ENCODE data around the gene CST9L. TPM values are rescaled to one million over a fixed set of nuclear protein-coding genes. Genes with fewer than 3 reads are reported as not detected.

The CST9L gene
- total and polyA plus RNA-seq, 2 experiments from 2014 or later, result not detected

DNA sequence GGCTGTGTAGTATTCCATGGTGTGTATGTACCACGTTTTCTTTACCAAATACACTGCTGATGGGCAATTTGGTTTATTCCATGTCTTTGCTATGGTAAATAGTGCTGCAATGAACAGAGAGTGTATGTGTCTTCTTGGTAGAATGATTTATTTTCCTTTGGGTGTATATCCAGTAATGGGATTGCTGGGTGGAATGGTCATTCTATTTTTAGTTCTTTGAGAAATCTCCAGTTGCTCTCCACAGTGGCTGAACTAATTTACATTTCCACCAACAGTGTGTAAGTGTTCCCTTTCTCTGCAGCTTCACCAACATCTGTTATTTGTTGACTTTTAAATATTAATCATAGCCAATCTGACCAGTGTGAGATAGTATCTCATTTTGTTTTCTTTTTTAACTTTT, 13.9 kb downstream of the CST9L start:
- H3K4me2 ChIP-seq, result no peak overlapping the region
- H2AFZ ChIP-seq, result no peak overlapping the region
- no peak overlapping the region for H3K27ac ChIP-seq
- WGBS (ENCODE audit: low lambda C conversion rate, missing lambda C conversion rate), result 74% methylated on average over 1 of the region's 1 CpG
- no peaks in the 10 kb centered on the region for H3K9me2 ChIP-seq (replicated peaks; ENCODE audit: insufficient read depth)
- H3K9me3 ChIP-seq (ENCODE audit: low read depth), result no peaks in the 10 kb centered on the region
- H3K4me1 ChIP-seq (ENCODE audit: insufficient read depth), result no peaks in the 10 kb centered on the region
- DNase-seq (ENCODE audit: low spot score), result no peak
- H3K36me3 ChIP-seq (replicated peaks; ENCODE audit: insufficient read depth, low read depth), result no peaks in the 10 kb centered on the region
- no peaks in the 10 kb centered on the region for H3K27me3 ChIP-seq
- no peaks in the 10 kb centered on the region for H4K20me1 ChIP-seq (ENCODE audit: insufficient read depth, poor library complexity, severe bottlenecking)
- TF ChIP-seq EZH2phosphoT487 (IDR thresholded peaks at IDR 0.05; ENCODE audit: low read depth, severe bottlenecking, unreplicated experiment) (no peak), EZH2 (IDR thresholded peaks at IDR 0.05; ENCODE audit: borderline replicate concordance) (no peak)
- TF ChIP-seq, protein P1, sequence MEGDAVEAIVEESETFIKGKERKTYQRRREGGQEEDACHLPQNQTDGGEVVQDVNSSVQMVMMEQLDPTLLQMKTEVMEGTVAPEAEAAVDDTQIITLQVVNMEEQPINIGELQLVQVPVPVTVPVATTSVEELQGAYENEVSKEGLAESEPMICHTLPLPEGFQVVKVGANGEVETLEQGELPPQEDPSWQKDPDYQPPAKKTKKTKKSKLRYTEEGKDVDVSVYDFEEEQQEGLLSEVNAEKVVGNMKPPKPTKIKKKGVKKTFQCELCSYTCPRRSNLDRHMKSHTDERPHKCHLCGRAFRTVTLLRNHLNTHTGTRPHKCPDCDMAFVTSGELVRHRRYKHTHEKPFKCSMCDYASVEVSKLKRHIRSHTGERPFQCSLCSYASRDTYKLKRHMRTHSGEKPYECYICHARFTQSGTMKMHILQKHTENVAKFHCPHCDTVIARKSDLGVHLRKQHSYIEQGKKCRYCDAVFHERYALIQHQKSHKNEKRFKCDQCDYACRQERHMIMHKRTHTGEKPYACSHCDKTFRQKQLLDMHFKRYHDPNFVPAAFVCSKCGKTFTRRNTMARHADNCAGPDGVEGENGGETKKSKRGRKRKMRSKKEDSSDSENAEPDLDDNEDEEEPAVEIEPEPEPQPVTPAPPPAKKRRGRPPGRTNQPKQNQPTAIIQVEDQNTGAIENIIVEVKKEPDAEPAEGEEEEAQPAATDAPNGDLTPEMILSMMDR (IDR thresholded peaks at IDR 0.05; ENCODE audit: poor library complexity), result no peak
- H3K79me2 ChIP-seq, result no peaks in the 10 kb centered on the region
- H3K4me3 ChIP-seq, result no peak overlapping the region

DNA sequence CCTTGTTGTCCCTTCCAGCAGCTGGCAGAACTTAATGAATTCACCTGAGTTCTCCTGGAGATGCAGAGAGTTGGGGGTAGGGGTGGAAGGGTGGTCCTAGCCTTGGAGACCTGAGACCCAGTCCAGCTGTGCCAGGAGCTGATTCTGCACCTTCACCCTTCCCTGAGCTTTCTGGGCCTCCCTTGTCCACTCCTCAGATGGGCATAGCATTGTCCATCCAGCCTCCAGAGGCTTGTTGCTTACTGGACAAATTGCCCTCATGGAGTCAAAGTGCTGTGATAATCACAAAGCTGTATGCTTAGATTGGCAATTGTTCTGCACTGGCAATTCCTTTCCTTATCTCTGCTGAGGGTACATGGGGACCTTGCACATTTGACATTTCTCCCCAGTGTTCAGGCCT, 16.5 kb downstream of the CST9L start:
- TF ChIP-seq EZH2 (IDR thresholded peaks at IDR 0.05; ENCODE audit: borderline replicate concordance) (no peak), EZH2phosphoT487 (IDR thresholded peaks at IDR 0.05; ENCODE audit: low read depth, severe bottlenecking, unreplicated experiment) (no peak)
- TF ChIP-seq, protein P1 (IDR thresholded peaks at IDR 0.05; ENCODE audit: poor library complexity), result no peak
- Histone ChIP-seq H3K9me2 (replicated peaks; ENCODE audit: insufficient read depth) (no peaks in the 10 kb centered on the region), H3K9me3 (ENCODE audit: low read depth) (no peaks in the 10 kb centered on the region), H3K4me3 (no peak overlapping the region), H3K27me3 (no peaks in the 10 kb centered on the region), H3K36me3 (replicated peaks; ENCODE audit: insufficient read depth, low read depth) (no peaks in the 10 kb centered on the region), H2AFZ (no peak overlapping the region), H3K27ac (no peak overlapping the region), H3K79me2 (no peaks in the 10 kb centered on the region), H3K4me1 (ENCODE audit: insufficient read depth) (no peaks in the 10 kb centered on the region), H3K4me2 (no peak overlapping the region), H4K20me1 (ENCODE audit: insufficient read depth, poor library complexity, severe bottlenecking) (no peaks in the 10 kb centered on the region)
- DNase-seq (ENCODE audit: low spot score), result no peak

DNA sequence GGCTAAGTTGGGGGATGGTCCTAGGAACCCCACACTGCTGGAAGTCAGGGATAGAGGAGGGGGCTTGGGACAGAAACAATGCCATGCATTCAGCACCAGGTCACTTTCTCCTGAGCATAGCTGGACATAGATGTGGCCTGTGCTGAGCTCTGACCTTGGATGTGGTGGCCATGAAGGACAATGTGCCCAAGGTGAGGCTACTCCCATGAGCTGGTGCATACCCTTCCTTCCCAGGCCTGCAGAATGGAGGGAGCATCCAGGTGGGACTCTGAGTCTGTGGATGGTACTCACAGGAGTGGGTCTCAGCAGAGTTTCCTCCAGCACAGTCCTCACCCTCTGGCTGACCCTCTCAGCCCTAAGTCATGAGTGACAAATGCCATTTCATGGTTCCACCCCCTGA, 16.9 kb downstream of the CST9L start:
- no peak overlapping the region for H3K4me3 ChIP-seq
- DNase-seq (ENCODE audit: low spot score), result no peak
- no peaks in the 10 kb centered on the region for H3K79me2 ChIP-seq
- H2AFZ ChIP-seq, result no peak overlapping the region
- H4K20me1 ChIP-seq (ENCODE audit: insufficient read depth, poor library complexity, severe bottlenecking), result no peaks in the 10 kb centered on the region
- TF ChIP-seq EZH2phosphoT487 (IDR thresholded peaks at IDR 0.05; ENCODE audit: low read depth, severe bottlenecking, unreplicated experiment) (no peak), EZH2 (IDR thresholded peaks at IDR 0.05; ENCODE audit: borderline replicate concordance) (no peak)
- TF ChIP-seq, protein P1 (IDR thresholded peaks at IDR 0.05; ENCODE audit: poor library complexity), result no peak
- no peak overlapping the region for H3K4me2 ChIP-seq
- H3K4me1 ChIP-seq (ENCODE audit: insufficient read depth), result no peaks in the 10 kb centered on the region
- no peaks in the 10 kb centered on the region for H3K9me2 ChIP-seq (replicated peaks; ENCODE audit: insufficient read depth)
- no peaks in the 10 kb centered on the region for H3K27me3 ChIP-seq
- H3K27ac ChIP-seq, result no peak overlapping the region
- H3K36me3 ChIP-seq (replicated peaks; ENCODE audit: insufficient read depth, low read depth), result no peaks in the 10 kb centered on the region
- H3K9me3 ChIP-seq (ENCODE audit: low read depth), result no peaks in the 10 kb centered on the region

DNA sequence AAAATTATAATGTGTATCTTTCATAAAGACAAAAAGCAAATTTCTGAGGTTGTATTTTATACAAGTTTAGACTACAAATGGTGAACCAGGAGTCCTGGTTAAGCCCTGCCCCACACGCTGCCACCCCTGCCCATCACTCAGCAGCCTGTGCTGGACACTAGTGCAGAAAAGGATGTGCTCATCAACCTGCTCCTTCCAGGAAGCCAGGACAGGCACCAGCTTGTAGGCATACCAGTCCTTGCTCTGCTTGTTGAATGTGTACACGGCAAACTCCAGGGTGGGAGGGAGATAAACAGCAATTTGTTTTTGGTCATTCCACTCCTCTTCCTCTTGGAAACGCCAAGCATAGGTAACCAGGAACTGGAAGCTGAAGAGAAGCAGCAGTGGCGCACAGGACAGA, 18.1 kb downstream of the CST9L start:
- Histone ChIP-seq H3K36me3 (replicated peaks; ENCODE audit: insufficient read depth, low read depth) (no peaks in the 10 kb centered on the region), H2AFZ (no peak overlapping the region), H3K79me2 (no peaks in the 10 kb centered on the region), H3K9me2 (replicated peaks; ENCODE audit: insufficient read depth) (no peaks in the 10 kb centered on the region), H4K20me1 (ENCODE audit: insufficient read depth, poor library complexity, severe bottlenecking) (no peaks in the 10 kb centered on the region), H3K9me3 (ENCODE audit: low read depth) (no peaks in the 10 kb centered on the region), H3K27ac (no peak overlapping the region), H3K4me2 (no peak overlapping the region), H3K4me1 (ENCODE audit: insufficient read depth) (no peaks in the 10 kb centered on the region), H3K27me3 (no peaks in the 10 kb centered on the region), H3K4me3 (no peak overlapping the region)
- no peak for DNase-seq (ENCODE audit: low spot score)
- TF ChIP-seq EZH2 (IDR thresholded peaks at IDR 0.05; ENCODE audit: borderline replicate concordance) (no peak), EZH2phosphoT487 (IDR thresholded peaks at IDR 0.05; ENCODE audit: low read depth, severe bottlenecking, unreplicated experiment) (no peak)
- TF ChIP-seq, protein P1 (IDR thresholded peaks at IDR 0.05; ENCODE audit: poor library complexity), result no peak
- WGBS (ENCODE audit: low lambda C conversion rate, missing lambda C conversion rate), result 70% methylated on average over 4 of the region's 4 CpGs

Measured in hepatocyte (in vitro differentiated cells).